ENCODE data around the gene DBF4B.
"Not testable (repeated sequence)": the region's sequence is repeated elsewhere in the genome, so short reads cannot be mapped to it uniquely, and the experiment has no call there.

The DBF4B gene

DNA sequence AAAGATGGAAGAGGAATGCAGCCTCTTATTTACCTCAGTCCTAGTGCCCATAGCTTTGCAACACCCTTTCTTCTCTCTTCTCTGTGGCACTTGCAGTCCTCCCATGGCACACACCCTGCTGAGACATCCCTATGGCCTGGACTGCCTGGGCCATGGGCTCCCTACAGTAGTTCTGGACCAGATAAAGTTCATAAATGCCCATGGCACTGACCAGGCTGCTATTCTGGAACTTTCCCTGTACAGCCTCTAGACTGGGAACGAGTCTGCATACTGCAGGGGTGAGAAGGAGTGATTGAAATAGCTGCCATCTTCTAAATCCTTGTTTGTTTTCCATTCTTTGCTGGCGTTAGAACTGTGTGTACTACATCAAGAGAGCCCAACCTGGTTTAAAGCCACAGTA lies 25.8 kb downstream of the DBF4B start:
- no peak for DNase-seq (ENCODE audit: low read depth)

DNA sequence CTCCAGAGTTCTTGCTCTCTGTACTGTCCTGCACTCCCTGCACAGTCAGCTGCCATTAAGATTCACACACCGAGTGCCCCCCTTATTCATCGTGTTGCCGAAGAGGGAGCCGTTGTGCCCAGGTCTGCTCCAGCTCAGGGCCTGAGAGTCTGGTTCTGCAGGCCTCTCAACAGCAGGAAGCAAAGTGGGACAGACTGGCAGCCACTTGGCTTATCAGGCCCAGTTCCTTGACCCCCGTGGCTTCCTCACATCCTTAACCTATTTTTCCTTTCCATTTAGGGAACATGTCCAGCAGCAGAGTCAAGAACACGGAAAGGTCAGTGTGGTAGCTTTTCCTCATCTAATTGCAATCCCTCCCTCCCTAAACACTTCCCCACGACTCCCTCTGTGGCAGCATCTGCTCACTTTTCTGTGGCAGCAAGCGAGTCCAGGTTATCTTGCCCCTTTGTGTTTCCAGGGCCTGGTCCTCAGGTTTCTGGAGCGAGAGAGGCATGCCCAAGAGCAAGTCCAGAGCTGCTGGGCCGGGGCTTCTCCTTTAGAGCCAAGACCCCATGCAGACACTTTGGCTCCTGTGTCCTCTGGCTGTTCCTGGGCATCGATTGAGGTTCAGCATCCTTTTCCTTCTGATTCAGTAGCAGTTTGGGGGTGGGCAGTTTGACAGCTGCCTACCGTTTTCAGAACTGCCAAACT lies 28.2 kb downstream of the DBF4B start:
- DNase-seq (ENCODE audit: low read depth): no peak

DNA sequence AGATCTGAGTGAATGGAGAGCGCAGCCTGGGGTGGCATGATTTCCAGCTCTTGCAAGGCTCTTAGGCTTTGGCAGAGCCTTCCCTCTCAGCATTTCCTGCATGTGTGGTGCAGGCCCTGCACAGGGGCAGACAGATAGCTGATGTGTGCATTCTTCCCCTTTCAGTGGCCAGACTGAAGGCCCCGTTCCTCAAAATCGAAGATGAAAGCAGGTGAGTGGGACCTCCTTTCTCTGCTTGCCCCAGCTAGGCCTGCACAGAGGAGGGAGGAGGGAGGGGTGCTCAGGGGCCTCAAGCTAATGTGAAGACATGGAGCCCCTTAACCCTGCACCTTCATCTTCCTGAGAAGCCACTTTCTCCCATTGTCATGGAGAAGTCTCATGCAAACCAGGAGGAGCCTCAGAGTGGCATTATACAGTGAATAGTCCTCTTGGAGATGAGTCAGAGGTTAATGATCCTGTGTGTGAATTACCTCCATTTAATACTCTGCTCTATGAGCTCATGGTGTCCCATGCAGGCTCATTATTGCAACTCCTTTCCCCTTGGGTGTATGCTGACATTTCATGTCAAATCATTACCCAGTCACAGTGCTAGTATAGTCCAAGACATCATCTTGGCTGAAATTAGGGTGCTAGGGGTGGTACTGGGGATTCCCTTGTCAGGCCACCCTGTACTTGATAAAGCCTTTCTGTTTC lies 29.9 kb downstream of the DBF4B start:
- no peak for DNase-seq (ENCODE audit: low read depth)

DNA sequence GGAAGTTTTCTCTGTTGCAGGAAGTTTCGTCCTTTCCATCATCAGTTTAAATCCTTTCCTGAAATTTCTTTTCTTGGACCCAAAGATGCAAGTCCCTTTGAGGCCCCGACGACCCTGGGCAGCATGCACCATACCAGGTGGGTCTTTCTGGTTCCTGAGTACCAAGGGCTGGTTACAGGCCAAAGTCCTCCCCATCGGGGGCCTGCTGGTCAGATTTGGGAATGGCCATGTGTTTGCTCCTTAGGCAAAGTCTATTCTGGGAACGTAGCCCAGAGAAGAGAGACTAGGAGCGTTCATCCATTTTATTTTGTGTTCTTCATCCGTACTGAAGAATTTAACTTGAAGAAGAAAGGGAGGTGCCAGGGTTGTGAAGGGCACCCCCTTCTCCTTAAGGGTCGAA lies 32.9 kb downstream of the DBF4B start:
- no peak for DNase-seq (ENCODE audit: low read depth)

DNA sequence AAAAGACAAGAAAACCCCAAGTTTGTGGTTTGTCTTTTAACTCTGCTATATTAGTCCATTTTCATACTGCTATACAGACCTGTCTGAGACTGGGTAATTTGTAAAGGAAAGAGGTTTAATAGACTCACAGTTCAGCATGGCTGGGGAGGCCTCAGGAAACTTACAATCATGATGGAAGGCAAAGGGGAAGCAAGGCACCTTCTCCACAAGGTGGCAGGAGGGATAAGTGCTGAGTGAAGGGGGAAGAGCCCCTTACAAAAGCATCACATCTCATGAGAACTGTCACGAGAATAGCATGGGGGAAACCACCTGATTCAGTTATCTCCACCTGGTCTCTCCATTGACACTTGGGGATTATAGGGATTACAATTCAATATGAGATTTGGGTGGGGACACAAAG lies 36.8 kb downstream of the DBF4B start:
- DNase-seq (ENCODE audit: low read depth): no peak

DNA sequence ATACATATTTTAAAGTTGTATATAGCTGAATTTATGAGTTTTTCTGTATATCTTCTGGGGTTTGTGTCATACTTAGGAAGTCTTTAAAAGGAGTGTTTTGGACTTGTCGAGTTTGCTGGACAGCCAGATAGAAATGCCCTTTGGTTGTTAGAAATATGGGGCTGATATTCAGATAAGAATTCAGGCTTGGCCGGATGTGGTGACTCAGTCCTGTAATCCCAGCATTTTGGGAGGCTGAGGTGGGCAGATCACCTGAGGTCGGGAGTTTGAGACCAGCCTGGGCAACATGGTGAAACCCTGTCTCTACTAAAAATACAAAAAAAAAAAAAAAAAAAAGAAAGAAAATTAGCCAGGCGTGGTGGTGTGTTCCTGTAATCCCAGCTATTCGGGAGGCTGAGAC lies 37.3 kb downstream of the DBF4B start:
- DNase-seq (ENCODE audit: low read depth): not testable (repeated sequence)

DNA sequence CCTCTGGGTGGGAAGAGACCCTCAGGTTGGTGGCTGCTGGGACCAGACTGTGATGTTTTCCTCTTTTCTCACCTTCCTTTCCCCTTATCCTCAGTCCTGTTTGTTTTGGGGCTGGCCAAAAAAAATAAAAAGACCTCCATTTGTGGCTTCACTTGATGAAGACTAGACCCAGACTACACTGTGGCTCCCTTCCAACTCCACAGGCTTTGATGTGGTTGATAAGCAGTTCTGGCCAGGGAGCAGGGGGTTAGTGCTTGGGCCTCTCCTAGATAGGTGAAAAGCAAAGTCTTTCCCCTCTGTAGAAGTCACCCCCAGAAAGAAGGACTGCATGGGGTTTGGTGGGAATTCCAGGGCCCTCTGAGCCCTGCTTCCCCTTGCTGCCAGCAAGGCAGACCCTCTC lies 39.1 kb downstream of the DBF4B start:
- no peak for DNase-seq (ENCODE audit: low read depth)

DNA sequence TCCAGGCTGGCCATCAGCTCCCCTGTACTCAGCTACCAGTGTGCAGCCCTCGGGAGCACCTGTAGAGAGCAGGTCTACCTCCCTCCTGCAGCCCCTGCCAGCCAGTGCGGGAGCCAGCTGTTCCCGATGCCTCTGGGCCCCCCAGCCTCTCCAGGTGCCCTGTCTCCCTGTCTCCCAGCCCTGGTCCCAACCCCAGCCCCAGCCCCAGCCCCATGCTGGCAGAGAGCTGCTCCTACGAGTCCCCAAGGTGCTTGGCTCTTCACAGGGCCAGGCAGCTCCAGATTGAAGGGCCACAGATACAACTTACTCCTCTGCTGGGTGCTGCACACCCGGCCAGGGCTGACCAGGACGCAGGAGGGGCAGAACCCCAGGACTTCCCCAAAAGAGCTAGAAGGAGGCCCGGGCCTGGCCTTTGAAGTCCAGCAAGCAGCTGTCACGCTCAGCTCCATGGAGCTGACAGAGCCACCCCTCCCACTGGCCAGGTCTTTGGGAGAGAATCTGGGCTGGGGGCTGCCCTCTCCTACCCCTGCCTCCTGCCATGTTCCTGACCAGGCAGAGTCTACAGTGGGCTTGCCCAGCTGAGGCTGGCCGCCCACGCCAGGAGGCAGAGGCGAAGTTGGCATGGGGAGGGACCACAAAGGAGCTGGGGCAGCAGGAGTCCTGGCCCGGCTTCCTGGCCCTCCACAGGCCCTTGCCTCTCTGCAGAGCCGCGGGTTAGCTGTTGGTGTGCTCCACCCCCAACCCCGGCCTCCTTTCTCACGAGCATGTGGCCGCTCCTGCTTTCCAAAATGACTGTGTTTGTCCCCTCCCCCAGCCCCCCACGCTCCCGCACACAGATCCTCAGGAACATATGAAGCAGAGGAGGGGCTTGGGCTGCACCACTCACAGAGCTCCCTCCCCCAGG lies 40.9 kb downstream of the DBF4B start:
- no peak for DNase-seq (ENCODE audit: low read depth)

DNA sequence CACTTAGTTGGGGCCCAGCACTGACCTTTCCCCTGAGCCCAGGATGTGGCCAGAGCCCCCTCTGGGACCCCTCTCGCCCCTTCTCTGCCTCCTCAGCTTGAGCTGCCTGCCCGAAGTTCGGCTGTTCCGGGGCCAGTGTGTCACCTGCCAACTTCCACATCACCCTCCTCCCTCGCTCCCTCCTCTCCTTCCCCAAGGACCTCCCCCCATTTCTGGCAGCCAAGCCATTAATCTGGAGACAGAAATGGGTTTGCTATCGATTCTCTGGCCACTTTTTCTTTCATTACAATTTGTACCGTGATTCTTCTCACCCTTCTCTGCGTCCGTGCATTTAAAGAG lies 41.5 kb downstream of the DBF4B start:
- DNase-seq (ENCODE audit: low read depth): no peak

DNA sequence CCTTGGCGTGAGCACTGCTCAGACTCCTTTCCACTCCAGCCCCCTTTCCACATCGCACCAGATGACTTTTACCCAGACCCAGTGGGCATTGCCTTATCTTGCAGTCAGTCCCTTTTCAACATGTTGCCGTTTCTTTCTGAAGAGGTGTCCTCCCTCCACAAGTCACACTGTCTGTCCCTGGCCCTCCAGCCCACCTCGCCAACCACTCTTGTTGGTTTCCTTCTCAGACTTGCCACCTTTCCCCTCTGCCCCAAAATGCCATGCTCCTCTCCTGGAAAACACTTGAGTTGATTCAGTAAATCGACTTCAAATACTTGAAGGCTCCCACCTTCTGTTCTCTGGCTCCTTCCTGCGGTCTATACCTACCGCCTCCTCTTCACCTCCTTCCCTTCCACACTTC lies 42.9 kb downstream of the DBF4B start:
- no peak for DNase-seq (ENCODE audit: low read depth)

DNA sequence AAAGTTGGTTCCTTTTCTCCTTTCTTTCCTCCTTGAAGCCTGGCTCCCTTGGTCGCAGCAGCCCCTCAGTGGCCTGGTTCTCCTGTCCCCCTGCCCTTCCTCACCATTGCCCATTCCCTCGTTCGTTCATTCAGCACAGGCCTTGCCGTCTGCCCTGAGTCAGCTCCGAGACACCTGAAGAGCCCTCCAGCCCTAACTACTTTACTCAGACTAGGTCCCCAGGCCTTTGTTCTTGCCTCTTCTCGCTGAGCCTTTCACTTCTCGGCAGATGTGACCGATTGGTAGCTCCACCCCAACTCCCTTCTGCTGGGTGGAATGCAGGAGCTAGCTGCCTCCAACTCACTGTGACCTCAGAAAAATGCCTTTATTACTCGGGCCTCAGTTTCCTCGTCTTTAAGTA lies 43.3 kb downstream of the DBF4B start:
- no peak for DNase-seq (ENCODE audit: low read depth)

DNA sequence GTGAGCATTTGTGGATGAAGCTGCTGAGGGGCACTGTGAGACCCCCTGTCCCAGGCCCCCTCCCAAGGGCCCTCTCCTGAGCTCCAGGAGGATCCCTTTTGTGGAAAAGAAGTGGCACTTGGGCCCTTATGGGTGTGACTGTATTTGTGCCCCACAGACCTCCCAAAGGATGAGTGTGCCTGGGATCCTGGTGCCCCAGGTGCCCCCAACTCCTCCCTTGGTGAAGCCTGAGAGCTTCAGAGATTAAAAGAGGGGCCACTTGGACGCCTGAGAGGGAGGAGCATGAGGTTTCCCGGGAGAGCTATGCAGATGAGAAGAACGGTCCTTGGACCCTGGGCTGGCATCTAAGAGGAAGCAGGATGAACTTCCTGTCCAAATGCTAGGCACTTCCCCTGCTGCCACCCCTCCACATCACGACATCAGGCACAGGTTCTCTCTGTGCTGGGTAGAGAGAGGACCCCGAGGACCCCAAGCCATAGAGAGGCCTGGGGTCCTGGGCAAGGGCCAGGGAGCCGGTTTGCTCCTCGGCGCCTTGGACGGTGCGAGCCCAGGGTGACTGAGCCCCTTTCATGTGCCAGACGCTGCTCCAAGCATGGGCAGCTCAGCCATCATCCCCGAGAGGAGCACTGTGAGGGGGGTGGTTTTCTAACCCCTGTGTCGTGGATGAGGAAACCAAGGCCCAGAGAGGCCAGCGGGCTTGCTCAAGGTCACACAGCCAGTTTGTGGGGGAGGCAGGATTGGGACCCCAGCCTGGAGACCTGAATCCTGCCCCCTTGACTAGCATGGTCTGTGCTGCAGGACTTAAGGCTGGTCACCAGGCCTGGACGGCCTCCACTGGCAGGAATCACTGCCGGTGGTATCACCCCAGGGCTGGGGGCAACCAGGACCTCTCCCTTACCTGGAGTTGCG lies 44.7 kb downstream of the DBF4B start:
- DNase-seq (ENCODE audit: low read depth): no peak

DNA sequence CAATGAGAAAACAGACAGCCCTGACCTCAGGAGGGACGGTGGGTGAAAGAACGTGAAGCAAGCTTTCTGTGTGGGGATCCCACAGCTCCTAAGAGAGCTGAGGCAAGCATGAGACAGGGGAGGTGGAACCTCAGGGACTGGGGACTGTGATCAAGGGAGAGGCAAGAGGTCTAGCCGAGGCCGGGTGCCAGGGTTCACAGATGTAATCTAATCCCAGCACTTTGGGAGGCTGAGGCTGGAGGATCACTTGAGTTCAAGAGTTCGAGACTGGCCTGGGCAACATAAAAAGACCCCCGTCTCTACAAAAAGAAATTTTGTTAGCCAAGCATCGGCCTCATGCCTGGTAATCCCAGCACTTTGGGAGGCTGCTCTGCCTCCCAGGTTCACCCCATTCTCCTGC lies 45.8 kb downstream of the DBF4B start:
- no peak for DNase-seq (ENCODE audit: low read depth)

DNA sequence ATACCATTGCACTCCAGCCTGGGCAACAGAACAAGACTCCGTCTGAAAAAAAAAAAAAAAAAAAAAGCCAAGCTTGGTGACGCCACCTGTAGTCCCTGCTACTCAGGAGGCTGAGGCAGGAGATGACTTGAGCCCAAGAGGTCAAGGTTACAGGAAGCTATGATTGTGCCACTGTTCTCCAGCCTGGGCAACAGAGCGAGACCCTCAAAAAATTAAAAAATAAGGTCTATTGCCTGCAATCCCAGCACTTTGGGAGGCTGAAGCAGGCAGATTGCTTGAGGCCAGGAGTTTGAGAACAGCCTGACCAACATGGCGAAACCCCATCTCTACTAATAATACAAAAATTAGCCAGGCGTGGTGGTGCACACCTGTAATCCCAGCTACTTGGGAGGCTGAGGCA lies 46.7 kb downstream of the DBF4B start:
- not testable (repeated sequence) for DNase-seq (ENCODE audit: low read depth)

DNA sequence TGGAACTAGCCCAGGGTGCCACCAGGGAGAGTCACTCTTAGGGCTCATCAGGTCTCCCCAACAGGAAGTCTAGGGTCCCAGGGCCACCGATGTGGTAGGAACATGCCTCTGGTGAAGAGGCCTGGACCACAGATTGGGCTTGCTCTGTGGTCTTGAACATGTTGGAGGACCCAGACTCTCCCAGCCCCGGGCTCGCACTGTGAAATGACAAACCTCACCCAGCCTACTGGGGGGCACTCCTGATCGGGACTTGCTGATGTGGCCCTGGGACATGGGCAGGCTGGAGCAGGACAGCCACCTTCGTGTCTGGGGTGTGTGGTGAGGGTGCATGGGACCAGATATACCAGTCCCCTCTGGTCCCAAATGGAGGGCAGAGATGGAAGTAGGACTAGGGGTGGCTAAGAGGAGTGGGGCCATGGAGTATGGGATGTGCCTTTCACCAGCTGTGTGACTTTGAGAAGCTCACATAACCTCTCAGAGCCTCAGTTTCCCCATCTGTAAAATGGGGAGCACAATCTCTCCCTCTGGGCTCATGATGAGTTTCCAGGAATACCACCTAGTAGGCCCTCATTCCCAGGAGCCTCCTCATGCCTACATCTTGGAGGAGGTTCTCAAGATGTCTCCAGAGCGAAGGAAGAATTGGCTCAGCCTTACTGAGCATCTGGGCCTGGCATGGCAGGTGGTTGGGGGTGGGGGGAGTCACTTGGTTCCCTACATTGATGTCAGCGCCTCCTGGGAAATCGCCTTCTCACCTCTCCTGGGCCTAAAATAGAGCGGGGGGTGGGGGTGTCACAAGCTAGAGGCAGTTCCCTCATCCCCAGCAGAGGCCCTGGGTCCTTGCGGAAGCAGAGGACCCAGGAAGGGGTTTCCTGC lies 48.8 kb downstream of the DBF4B start:
- no peak for DNase-seq (ENCODE audit: low read depth)

DNA sequence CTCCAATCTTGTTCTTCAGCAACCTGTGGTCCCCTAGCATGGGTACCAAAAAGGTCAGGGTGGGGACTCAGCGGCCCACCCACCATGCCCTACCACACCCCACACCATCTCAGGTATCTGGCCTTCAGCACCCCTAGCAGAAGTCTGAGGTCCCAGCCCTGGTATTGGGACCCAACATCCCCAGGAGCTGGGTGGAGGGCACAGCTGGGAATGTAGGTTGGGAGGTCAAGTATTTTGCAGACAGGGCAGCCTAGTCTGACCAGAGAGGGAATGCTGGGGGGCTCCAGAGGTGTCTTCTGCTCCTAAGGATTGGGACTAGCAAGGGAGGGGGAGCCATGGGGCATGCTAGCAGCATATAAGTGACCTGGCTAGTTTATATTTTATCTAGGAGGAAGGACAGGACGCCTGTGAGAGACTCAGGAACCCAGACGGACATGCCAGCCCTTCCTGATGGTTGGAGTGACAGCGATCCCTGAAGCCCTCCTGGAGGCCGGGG lies 49.5 kb downstream of the DBF4B start:
- no peak for DNase-seq (ENCODE audit: low read depth)

DNA sequence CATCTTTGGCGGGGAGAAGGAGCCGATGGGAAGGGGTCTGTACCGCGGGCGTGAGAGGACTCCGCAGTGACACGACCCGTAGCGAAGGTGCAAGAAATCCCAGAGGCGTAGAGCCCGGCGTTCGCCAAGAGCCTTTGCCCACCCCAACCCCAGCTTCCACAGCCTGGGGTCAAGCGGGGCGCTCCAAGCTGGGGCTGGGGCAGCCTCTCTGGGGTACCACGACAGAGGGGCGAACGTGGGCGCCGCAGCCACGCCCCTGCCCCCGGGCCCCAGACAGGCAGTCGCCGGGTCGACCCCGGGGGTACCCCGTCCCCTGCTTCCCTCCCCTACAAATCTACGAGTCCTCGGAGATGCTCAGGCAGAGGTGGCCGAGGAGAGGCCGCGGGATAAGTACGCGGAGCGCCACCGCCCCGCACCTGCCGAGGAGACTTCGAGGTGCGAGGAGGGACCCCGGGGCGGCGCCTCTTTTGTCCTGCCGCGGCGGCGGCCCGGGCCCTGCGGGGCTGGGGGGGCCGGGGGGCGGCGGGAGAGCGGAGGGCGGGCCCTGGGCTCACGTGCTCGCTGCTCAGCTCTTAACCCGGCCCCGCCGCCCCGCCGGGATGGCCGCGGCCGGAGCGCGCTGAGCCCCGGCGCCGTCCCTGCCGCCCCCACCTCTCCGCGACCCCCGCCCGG lies 50.1 kb downstream of the DBF4B start, which contains the start of gene ADAM11:
Gene ADAM11 (plus strand): TSS at position 575 of the 672 bp plus-strand sequence. CDS start 212 bp downstream, outside the sequence.
- DNase-seq (ENCODE audit: low read depth): no peak

DNA sequence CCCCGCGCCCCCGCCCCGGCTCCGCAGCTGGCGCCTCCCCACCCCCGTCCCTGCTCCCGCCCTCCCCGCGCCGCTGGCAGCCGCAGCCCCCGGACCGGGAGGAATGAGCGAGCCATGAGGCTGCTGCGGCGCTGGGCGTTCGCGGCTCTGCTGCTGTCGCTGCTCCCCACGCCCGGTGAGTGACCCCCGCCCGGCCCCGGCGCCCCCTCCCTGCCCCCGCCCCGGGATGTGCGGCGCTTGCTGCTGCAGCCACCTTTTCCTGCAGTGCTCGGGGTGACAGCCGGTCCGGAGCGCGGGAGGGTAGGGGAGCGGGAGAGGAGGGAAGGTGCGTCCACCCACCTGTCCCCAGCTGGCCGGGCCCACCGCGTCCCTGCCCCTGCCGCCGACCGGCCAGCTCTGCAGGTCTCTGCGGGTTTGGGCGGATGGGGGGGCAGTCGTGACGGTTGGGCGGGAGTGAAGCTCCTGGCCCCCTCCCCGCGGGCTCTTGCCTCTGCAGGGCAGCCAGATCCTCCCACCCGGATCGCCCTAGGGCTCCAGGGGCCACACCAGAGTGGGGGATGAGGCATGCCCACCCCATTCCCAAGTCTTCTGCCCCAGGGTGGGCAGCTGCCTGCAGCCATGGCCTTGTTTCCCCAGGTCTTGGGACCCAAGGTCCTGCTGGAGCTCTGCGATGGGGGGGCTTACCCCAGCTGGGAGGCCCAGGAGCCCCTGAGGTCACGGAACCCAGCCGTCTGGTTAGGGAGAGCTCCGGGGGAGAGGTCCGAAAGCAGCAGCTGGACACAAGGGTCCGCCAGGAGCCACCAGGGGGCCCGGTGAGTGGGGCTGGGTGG lies 50.8 kb downstream of the DBF4B start:
- no peak for DNase-seq (ENCODE audit: low read depth)

DNA sequence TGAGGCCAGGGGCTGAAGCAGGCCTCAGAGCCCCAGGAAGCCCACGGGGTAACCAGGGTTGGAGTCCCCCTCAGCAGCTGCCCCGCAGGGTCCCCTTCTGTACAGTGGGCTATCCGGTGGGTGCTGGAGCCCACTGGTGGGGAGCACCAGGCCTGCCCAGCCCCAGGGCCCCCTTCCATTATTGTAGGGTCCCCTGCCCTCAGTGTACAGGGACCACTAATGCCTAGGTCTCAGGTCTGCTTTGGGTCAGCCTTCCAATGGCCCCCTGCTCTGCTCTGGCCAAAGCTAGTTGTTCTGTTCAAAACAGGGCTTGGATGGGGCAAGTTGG lies 51.4 kb downstream of the DBF4B start:
- DNase-seq (ENCODE audit: low read depth): no peak
